Fibroblast of peridontal ligament (primary cell): ENCODE measurements around the gene SMYD5.

Experiments used
- DNase-seq: peaks from one replicate; pipeline ENCODE4 v3.0.0-alpha.2; 2010; ENCODE audit errors: extremely low read depth

SMYD5 gene

DNA sequence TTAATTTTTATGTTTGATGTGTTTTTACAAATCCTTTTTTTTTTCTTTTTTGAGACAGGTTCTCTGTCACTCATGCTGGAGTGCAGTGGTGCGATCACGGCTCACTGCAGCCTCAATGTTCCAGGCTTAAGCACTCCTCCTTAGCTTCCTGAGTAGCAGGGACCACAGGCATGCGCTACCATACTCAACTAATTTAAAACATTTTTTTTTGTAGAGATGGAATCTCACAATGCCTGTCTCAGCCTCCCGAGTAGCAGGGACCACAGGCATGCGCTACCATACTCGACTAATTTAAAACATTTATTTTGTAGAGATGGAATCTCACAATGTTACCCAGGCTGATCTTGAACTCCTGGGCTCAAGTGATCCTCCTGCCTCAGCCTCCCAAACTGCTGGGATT is 8.4 kb upstream of the SMYD5 start:
- DNase-seq = peak; percentile 33

DNA sequence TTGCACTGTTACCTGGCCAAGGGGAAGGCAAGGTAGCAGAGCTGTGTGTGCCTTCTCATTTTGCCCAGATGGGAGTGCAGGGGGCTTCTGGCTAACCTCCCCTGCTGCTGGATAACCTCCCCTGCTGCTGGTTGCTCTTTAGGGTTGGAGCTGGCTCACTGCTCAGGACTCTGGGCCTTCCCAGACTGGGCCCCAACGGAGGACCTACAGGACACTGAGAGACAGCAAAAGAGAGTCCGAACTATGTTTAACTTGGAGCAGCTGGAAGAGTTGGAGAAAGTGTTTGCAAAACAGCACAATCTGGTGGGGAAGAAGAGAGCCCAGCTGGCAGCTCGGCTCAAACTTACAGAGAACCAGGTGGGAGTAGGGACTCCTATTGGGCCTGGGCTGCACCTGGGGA is 5.8 kb upstream of the SMYD5 start:
- no peak for DNase-seq

DNA sequence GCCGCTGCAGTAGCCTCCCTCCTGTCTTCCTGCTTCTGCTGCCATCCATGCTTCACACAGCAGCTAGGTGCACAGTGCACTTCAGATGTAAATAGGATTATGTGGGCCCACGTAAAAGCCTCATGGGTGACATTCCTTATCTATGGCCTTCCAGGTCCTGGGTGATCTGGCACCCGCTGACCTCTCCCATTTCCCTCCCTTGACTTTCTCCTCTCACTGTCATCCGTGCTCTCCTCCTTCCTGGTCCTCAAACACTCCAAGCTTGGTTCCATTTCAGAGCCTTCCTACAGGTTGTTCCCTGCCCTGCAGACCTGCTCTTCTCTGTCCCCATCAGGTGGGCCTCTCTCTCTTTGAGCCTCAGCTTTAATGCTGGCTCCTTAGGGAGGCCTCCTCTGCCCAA is 4.0 kb upstream of the SMYD5 start:
- no peak for DNase-seq

DNA sequence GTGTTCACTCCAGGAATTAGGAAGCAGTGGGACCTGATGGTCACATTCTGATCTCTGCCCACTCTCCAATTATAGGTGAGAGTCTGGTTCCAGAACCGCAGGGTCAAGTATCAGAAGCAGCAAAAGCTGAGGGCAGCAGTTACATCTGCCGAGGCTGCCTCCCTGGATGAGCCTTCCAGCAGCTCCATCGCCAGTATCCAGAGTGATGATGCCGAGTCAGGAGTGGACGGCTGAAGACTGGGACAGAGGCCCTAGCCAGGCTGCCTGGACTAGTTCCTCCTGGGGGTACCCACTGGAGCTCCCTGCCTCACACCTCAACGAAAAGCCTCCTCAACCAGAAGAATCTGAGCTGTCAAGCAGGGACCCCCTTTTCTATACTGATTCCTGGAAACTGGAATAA is 3.3 kb upstream of the SMYD5 start:
- DNase-seq = no peak

DNA sequence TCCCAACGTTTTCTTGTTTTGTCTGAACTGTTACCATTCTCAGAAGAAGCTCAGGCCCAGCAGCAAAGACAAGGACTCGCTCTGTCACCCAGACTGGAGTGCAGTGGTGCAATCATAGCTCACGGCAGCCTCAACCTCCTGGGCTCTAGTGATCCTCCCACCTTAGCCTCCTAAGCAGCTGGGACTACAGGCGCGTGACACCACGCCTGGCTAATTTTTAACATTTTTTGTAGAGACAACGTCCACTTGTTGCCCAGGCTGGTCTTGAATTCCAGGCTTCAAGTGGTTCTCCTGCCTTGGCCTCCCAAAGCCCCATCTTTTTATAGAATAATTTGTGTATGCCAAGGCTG is 2.0 kb upstream of the SMYD5 start:
- no peak for DNase-seq

DNA sequence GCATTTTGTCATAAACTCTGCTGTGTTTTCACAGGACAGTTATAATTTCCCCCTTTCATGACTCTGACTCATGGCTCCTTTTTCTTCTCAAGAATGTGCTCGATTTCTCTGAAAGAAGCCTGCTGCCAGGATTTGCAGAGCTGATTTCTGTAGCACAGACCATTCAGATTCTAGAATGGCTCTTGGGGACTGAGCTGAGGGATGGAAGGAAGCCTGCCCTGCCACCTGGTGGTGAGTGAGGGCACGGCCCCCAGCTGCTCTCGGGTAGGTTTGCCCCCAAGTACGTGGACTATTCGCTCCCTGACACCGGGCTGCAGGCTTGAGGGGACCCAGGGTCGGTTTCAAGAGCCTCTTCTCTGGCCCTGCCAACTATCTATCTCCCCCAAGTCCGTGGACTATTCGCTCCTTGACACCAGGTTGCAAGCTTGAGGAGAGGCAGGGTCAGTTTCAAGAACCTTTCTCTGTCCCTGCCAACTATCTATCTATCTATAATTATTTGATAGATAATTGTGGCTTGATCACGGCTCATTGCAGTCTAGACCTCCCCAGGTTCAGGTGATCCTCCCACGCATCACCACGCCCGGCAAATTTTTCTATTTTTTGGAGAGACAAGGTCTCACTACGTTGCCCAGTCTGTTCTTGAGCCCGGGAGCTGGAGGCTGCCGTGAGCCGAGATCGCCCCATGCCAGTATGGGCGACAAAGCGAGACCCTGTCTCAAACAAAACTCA is 1.4 kb upstream of the SMYD5 start:
- peak; percentile 93 for DNase-seq

DNA sequence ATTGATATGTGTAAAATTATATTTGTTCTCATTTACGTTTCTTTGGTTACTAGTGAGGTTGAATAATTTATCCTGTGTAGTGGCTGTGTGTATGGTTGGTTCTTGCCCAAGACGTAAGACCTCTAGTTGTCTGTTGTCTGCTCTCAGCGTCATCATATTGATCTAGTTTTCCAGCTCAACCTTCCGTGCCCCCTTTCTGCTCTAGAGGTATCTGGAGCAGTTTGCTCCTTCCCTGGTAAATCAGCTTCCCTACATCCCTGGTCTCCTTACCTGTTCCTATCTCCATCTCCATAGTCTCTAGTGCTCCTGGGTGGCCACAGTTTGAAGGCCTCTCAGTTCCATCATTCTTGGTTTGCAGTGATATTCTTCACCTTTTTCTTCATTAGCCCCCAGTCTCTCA is 1.2 kb downstream of the SMYD5 start:
- DNase-seq = no peak

DNA sequence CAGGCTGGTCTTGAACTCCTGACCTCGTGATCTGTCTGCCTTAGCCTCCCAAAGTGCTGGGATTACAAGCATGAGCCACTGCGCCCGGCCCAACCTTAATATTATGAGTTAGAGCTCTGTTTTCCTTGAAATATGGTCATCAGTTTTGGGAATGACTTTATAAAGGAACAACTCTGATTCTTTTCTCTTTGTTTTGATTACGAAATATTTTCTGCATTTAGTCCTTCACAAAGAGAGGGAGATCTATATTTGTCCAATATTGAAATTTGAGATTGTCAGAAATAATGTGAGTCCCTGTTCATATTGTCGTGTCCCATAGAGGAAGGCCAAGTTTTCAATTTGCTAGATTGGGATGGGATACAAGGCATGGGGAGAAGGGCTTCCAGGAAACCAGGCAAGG is 3.1 kb downstream of the SMYD5 start:
- DNase-seq = no peak

DNA sequence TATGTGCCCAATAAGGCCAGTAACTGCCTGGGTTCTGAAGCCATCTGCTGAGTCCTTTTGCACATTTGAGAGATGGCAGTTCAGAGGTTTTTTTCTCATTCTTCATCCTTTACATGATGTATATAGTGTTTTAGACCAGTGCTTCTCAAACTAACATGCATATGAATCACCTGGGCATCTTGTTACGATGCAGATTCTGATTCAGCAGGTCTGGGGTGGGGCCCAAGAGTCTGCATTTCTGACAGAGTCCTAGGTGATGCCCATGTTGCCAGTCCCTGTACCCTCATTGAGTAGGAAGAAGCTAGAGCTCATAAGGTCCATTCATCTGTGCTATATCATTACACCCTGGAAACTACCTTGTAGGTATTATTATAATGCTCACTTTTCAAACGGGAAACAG is 3.8 kb downstream of the SMYD5 start:
- DNase-seq = no peak

DNA sequence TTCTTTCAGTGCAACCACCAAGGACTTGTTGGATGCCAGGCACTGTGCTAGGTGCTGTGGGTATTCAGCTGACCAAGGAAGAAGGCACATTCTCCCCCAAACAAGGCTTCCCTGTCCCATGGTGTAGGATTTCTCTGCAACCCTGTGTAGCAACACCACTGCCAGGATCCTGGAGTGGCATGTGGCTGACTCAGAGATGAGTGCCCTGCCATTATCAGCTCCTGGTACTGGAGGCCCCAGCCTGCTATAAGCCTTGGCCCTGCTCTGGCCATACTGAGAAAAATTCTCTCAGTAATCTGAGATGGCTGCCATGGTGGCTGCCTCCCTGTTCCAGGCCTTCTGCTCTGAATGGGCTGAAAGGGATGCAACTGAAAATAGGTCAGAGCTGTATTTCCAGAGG is 4.3 kb downstream of the SMYD5 start:
- peak; percentile 50 for DNase-seq

DNA sequence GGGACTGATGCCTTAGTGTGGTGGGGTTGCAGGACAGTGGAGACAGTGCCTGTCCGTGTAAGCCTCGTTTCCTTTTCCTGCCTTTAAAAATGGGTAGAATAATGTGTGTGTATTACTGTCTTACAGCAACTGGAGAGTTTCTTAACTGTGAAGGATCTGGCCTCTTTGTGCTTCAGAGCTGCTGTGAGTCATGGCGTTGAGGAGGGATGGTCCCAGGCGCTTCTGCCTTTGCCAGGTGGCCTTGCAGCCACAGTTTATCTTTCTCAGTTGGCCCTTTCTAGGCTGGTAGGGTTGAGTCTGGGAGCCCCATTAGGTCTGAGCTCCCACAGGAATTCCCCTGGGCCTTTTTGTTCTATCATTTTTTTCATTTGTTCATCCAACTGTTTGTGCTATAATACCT is 9.8 kb downstream of the SMYD5 start:
- no peak for DNase-seq

DNA sequence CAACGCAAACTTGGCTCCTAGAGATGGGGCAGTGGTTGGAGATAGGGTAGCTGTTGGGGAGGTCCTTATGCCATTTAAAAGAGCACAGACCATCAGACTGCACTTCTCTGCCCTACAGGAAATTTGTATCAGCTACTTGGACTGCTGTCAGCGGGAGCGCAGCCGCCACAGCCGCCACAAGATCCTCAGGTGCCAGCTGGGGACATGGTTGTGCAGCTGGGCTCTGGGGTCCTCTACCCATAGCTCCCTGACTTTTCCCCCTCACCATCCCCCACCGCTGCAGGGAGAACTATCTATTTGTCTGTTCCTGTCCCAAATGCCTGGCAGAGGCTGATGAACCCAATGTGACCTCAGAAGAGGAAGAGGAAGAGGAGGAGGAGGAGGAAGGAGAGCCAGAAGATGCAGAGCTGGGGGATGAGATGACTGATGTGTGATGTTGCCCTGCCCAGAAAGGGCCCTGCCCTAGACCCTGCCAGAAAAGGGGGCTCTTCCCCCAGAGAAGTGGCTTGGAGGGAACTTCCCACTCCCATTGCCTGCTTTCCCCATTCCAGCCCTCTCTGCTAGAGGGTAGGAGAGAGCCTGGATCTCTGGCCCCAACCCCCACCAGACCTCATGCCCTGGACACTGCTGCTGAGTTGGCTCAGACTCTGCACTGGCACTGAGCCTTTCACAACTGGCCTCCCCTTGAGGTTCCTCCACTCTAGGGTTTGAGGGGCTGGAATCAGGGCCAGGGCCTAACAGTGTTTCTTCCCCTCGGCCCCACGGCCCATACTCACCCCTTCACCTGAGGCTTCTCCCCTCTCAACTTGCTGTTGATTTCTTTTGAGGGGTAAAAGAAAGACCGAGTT is 11.7 kb downstream of the SMYD5 start:
- DNase-seq = no peak

DNA sequence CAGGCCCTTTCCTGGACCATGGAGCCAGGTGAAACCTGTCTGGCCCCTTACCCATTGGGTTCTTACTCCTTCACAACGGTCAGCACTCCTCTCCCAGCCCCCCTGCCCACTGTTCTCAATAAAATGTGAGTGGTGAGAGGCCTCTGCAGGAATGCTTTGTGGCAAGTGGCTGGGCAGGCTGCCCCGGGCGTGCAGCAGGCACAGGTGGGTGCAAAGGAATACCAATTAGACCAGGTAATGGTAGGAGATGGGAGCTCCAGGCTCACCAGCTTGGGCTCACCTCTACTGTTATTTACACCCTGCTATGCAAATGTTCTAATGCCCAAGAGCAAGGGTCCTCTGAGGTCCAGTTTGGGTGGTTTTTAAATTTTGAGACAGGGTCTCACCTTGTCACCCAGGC is 13.0 kb downstream of the SMYD5 start:
- no peak for DNase-seq

DNA sequence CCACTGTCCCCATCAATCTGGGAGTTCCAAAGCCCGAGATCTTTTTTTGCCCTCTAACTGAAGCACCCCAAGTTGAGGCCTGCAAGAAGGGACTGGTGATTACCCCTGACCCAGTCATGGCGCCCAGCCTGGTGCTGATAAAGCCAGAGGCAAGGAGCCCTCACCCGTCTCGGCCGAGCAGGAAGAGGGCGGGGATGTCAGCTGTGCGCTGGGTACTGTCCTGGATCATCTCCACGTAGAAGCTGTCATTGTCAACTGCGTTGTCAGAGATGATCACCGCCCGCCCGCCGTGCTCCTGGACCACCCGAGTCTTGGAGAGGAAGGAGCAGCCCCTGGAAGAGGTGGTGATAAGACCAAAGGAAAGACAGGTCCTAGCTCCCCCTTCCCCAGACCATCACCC is 14.6 kb downstream of the SMYD5 start:
- DNase-seq = no peak

DNA sequence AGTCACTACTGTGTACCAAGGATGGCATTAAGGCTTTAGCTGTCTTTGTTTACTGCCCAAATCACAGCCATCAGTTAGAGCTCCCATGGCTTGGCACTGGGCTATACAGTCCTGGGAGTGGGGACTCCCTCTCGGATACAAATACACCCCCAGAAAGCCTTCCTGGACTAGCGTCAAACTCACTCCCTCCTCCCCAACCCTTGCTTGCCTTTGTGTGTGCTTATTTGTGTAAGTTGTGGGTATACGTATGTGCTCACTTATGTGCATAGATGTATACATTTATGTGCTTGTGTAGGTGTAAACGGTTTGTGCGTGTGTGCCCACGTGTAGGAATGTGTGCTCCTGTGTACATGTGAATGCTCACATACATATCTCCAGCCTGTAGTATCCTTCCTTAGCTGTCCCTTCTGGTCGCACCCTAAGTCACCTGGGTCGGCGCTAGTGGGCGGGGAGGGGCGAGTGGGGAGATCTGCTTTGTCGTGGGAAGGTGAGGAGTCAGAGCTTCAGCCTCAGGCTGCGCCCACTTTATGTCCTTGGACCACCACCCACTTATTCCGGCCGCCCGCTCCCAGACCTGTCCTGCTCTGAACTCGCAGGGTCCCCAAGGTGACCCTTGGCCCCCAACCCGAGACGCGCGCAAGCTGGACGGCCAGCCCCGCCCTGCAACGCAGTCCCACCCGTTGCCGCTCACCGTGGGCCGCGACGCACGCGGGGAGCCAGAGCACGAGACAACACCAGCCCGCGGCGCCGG is 18.5 kb downstream of the SMYD5 start:
- DNase-seq = no peak

DNA sequence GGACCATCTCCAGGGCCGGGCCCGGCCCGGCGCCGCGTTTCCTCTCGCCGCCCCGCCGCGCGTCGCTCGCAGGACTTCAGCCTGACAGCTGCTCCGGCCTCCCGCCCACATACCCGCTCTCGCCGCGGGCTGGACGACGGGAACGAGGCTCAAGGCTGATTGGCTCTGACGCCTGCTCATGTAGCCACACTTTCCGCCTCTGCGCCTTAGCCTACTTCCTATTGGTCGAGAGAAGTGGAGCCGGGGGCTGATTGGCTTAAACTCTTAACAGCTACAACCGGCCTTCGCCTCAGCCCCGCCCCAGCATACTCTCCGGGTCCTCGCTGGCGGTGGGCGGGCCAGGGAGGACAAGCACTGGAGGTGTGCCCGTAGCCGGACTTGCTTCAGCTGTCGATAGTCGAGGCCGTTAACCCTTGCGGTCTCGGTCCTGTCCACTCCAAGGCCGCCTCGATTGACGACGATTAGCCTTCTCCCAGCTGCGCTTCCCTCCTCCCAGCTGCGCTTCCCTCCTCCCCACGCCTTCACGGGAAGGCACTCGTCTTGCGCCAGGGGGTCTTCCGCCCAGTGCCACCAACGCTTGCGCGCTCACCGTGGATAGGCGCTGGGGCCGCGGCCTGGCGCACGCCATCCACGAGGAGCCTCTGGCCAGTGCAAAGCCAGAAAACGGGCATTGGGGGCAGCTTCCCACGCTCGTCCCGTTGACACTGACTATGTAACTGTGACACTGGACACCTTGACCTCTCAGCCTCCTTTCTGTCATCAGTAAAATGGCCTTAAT is 19.3 kb downstream of the SMYD5 start, which contains the start of gene PRADC1:
TSS of gene PRADC1 (minus strand) at position 86 of the 778 bp plus-strand sequence. CDS start at position 7, 79 bp downstream.
- peak; percentile 100 for DNase-seq

DNA sequence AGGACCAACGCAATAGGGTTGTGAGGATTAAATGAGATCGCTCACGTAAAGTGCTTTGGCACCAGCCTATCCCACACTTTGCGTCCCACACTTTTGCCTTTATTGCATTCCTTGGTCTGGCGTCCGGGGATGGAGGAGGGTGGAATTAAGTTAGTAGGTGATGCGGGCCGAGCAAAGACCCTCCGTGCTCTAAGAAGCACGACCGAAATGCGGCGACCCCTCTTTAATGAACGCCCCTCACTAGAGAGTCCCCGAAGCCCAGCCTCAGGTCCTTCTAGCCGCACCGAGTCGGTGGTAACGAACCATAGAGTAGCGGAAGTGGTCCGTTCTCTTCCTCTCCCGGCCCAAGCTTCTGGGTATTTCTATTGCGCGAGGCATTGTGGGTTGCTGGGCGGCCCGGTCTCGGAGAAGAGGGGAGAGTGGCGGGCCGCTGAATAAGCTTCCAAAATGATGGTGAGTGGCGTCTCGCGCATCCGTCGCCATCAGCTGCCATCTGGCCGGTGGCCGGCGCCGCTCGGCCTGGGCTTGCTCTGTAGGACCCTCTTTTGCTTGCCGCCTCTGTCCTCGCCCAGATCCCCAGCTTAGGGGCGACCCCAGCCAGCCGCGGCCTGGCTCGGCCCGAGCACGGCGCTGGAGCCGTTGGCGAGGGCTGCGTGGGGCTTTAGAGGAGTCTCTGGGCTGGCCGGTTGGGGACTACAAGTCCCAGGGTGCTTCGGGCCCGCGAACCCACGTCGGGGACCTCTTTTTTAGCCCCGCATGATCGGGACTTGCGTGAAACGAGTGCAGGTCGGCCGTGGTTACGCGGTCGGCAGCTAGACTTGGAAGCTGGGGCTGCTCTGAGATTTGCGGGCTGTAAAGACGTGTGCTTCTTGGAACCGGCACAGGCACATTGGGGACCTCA is 20.1 kb downstream of the SMYD5 start, which contains the start of gene CCT7:
TSS of gene CCT7 (plus strand) at position 377 of the 901 bp plus-strand sequence. CDS start at position 448, 71 bp downstream.
- peak; percentile 87 for DNase-seq

DNA sequence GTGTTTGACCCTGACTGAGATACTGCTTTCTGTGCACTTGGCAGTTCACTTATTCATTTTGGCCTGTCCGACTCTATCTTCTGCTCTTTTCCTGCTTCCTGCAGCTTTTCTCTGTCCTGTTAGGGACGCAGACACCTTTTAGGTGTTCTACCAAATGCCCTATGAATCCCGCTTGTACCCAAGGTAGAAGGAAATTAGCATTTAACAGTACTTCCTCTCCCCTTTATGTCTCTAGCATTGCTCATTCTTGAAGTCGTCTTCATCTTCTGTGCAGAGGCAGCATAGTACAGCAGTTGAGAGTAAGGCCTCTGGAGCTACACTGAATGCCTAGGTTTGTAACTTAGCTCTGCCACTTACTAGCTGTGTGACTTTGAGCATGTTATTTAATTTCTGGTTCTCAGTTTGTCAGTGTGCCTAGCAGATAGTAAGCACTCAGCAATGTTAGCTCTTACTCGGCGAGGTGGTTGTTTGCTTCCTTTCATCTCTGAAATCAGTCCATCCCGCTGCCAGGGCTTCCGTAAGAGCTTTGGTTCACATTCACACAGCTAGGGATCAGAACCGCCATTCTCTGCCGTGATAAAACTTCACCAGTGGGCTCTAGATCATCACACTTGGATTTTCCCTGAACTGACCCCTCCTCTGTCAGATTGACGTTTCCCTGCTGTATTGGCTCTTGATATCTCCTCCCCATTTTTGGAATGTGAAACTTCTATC is 21.4 kb downstream of the SMYD5 start:
- DNase-seq = no peak

DNA sequence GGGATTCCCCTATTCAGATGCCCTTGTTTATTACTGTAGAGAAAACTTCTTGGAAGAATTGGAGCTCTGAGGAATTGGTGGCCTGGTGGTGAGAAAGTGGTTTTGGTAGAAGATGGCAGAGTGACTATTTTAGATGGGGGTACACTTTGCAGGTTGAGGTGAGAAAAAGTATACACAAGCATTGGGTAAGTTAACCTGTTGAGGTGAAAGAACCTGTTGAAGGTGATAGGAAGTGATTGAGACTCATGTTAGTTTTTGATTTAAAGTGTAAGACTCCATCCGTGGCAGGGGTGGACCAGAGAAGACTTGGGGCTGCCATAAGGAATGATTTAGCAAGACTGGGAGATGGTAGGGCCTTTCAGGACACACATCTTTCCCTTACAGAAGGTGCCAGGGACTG is 23.1 kb downstream of the SMYD5 start:
- DNase-seq = no peak

DNA sequence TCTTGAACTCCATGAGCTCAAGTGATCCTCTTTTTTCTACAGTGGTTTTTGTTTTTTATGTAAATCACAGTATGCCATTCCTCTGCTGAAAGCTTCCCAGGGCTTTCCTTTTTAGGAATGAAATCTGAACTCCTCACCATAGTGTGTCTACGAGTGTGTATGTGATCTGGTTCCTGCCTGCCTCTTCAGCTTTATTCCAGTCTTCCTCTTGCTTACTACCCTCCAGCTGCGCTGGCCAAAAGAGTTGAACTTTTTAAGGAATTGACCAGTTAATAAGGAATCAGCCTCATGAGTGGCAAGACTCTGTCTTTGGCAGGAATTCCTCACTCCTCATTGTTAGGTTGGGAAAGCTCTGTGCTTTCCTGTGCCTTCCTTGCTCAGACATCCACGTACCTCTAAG is 24.1 kb downstream of the SMYD5 start:
- no peak for DNase-seq
